ENCODE results near the gene AVL9.

DNA sequence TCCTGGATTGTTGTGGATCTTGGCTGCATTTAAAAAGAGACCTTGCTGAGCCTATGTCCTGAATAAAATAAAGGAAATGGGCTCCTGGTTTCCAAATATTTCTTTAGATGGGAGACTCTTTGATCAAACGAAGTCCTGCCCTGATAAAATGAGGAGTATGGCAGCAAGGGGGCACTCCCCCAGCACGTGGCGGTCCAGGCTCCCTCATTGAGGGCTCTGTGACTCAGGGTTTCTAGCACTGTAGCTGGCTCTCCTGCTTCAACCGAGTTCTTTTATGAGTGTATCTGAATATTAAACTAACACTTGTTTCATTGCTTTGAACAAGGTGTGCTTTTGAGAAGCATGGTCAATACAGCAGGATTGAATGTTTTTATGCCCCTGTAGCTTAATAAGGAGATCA is 114.2 kb downstream of the AVL9 start:
- TF ChIP-seq, protein P1, sequence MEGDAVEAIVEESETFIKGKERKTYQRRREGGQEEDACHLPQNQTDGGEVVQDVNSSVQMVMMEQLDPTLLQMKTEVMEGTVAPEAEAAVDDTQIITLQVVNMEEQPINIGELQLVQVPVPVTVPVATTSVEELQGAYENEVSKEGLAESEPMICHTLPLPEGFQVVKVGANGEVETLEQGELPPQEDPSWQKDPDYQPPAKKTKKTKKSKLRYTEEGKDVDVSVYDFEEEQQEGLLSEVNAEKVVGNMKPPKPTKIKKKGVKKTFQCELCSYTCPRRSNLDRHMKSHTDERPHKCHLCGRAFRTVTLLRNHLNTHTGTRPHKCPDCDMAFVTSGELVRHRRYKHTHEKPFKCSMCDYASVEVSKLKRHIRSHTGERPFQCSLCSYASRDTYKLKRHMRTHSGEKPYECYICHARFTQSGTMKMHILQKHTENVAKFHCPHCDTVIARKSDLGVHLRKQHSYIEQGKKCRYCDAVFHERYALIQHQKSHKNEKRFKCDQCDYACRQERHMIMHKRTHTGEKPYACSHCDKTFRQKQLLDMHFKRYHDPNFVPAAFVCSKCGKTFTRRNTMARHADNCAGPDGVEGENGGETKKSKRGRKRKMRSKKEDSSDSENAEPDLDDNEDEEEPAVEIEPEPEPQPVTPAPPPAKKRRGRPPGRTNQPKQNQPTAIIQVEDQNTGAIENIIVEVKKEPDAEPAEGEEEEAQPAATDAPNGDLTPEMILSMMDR (IDR thresholded peaks at IDR 0.05; ENCODE audit: low read length), result no peak
- TF ChIP-seq EZH2 (IDR thresholded peaks at IDR 0.05; ENCODE audit: borderline replicate concordance, low read length), result no peak
